Measurements from ENCODE around the gene ALPK1.
A peak's percentile ranks its signal among the peaks of the same experiment; 100 is the strongest.
"Not testable (repeated sequence)": the region's sequence is repeated elsewhere in the genome, so short reads cannot be mapped to it uniquely, and the experiment has no call there.

ALPK1 gene

DNA sequence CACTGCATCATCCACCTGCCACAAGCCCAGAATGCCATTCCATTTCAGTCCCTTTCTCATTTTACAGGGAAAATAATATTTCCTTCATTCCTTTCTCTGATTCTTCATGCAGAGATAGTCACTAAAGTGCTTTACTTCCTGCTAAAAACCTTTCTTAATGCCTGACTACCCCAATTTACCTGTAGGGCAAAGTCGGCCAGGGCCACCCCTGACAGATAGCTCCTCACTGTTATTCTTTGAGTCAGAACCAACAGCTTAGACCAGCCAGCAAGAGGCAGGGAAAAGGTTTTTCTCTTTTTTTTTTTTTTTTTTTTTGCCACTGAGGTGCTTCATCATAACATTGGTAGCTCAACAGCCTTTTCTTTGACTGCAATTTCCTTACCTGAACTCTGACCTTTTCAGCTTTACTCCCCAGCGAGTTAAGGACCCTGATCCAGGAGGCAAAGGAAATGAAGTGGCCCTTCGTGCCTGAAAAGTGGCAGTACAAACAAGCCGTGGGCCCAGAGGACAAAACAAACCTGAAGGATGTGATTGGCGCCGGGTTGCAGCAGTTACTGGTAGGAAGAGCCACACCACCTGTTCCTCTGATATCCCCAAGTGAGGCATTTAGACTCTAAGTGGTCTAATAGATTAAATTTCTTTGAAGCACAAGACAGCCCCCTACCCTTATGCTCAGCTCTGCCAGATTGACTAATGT, 85.0 kb downstream of the ALPK1 start:
- no peak for DNase-seq

DNA sequence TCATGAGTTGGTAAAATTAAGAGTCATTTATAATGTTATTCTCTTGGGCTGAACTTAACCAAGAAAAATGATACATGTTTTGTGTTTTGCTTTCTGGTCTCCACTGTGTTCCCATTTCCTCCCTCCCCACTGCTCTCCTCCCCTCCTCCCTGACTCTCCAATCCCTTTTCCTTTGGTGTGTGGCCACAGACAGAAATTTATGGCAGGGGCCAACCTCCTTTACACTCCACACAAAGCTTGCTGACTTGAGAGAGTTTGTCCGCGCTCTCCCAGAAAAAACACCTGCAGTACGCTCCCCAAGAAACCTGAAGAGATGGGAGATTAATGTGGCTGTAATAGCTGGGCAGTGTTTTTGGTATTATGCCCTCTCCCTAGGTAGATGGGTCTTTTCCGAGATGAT, 88.9 kb downstream of the ALPK1 start:
- DNase-seq = no peak

DNA sequence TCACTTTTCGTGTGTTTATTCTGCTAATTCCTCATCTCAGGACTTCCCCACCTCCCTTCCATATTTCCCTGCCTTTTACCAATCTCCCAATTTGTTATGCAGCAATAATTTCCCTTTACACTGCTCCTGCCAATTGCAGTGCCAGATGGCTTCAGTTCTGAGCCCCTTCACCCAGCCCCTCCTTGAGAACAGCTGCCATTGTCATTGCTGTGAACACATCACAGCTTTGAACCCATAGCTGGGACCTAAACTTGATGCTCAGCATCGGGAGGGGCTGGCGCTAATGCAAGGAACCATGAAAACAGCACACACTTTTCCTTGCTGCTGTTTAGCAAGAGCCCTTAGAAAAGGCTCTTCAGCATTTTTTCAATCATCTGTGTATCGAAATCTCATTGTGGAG, 104.9 kb downstream of the ALPK1 start:
- DNase-seq = no peak

DNA sequence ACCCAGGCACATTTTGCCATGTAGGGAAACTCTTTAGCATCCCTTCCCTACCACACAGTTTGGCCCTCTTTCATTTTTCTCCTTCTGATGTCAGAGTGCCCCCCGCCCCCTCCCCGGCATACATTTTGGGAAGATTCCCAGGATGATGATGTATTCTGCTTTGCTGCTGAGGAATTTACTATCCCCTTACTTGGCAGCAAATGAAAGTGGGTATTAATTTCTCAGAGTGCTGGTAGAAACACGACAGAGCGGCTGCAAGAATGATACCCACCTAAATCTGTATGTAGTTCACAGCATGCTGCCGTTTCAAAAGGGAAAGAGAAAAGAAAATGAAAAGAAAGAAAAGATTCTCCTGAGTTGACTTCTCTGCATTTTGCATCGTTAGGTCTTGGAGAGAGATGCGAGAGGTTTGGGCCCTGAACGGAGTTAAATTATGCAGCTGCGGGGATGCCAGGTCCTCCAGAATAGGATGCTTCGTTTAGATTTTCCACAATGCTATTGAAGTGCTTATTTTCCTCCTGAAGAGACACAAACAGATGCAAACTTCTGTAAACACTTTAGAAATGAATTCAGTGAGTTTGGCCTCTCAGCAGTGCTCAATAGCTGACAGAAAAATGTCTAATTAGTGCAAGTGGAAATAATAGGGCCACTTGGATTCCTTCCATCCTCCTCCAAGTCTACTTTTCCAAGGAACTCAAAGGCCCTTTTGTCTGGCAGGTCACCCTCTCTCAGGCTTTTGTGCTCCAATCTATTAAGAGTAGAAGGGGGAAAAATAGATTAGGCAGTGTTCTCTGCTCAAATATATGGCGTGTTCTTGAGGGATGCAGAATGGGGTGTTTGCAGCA, 106.2 kb downstream of the ALPK1 start:
- peak; percentile 43 for DNase-seq

DNA sequence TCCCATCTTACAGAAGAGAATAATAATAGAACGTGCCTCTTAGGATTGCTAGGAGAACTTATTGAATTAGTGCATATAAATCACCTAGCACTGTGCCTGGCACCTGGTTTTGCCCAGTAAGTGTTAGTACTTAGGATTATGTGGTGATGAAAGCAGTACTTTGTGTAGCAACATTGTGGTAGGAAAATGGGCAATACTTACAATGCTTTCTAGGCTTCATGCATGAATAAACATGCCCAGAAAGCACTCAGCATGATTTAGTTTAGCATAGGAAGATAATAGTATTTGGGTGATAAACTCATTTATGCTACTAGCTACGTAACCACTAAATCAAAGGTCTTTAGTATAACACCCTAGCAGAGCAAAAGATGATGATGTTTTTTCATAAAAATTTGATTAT, 113.2 kb downstream of the ALPK1 start:
- DNase-seq = no peak

DNA sequence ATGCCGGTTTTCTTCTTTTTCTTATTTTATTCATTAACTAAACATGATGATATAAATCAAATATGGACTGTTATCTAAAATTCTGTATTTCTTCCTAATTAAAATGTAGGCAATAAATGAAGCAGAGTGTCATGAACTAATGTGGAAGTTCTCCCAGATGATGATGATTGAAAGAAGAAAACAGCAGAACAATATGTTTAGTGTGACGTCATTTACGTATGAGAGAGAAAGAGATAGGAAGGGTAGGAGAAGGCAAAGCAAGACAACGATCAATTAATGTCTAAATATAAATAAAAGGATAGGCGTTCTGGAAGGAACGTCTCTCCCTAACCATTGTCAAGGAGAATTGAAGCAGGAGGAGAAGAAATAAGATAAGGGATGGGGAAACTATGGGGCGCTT, 113.6 kb downstream of the ALPK1 start:
- no peak for DNase-seq

DNA sequence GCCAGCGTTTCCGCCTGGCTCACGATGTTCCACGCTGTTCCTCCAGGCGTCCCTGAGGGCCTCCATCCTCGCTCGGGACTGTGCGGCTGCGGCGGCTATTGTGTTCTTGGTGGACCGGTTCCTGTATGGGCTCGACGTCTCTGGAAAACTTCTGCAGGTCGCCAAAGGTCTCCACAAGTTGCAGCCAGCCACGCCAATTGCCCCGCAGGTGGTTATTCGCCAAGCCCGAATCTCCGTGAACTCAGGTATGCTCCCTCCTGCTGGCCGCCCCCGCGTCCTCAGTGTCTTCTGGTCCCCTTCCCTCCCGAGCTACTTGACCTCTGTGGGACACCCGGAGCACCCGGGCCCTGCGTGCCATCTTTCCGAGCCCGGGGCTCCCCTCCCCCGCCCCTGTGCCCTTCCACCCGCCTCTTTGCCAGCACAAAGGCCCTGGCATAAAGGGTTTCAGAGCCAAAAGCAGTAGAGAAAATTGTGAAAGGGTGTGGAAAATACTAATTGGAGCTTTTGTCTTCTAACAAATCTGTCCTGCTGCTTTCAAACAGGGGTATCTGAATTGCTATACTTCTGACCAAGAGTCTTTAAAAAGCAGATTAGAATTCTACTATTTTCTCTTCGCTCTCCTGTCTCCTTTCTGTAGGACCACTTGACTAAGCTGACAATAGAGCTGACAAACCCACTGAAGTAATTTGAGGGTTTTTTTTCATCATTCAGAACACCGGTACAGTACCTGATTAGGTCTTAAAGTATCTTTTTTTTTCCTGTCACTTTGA, 114.8 kb downstream of the ALPK1 start:
- DNase-seq = no peak

DNA sequence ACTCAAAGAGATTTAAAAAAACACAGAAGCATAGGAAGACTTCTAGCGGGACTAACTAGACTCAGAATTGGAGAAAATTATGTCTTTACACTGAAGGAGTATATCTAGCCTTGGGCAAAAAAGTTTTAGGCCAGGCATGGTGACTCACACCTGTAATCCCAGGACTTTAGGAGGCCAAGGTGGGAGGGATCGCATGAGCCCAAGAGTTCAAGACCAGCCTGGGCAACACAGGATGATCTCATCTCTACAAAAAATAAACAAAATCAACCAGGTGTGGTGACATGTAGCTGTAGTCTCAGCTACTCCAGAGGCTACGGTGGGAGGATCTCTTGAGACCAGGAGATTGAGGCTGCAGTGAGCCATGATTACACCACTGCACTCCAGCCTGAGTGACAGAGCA, 119.3 kb downstream of the ALPK1 start:
- DNase-seq = no peak

DNA sequence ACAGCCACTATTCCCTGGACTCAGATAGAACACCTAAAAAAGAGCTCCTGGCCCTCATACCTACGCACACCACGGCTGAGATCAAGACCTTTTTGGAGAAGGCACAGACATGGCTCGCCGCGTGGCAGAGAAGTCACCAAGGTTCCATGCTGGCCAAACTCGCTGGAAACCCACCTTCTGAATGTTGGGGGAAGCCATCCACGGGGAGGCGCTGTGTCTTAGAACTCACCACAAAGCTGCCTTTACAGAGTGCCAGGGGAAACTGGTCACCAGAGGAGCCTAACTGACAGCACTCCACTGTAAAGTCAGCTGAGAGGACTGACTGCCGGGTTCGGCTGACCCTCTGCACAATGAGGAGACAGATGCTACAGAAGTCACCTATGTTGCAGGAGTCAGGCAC, 120.9 kb downstream of the ALPK1 start:
- no peak for DNase-seq

DNA sequence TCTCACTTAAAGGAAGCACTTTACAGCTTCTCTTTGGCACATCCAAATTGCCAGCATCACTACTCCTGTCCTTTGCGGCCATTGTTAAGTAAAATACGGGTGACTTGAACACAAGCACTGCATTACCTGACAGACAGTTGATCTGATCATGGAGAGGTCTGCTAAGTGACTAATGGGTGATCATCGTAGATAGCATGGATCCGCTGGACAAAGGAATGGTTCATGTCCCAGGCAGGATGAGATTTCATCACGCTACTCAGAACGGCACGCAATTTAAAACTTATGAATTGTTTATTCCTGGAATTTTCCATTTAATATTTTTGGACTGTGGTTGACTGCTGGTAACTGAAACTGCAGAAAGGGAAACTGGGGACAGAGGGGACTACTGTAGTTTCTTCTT, 124.7 kb downstream of the ALPK1 start:
- DNase-seq = no peak

DNA sequence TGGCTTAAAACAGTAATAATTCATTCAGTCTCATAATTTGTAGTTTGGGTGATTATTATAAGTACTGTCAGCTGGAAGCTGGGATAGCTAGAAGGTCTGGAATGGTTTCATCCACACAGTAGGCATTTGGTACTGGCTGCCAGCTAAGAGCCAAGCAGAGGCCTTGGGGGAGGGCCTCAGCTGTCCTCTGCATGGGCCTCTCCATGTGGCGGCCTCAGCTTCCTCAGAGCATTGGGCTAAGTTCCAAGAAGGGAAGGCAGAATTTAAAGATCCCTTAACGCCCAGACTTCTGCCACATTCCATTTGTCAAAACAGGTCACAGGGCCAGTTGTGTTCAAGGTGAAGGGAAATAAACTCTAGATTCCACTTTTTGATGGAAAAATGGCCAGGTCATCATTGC, 125.5 kb downstream of the ALPK1 start:
- no peak for DNase-seq

DNA sequence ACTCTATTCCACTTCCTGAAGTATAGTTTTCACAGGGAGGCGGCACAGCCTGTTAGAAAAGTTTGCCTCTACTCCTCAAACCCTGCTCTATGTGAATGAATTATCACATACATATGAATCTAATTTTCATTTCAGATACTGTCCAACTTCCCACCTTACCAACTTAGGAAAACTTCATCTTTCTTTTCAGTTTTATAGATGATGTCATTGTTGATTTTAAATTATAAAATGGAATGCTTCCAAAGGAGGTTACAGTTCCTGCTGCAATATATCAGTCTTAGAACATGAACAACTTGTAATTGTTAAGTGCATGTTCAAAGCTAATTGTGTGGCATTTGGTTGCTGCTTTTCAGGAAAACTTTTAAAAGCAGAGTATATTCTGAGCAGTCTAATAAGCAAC, 126.4 kb downstream of the ALPK1 start:
- DNase-seq = peak; percentile 23

DNA sequence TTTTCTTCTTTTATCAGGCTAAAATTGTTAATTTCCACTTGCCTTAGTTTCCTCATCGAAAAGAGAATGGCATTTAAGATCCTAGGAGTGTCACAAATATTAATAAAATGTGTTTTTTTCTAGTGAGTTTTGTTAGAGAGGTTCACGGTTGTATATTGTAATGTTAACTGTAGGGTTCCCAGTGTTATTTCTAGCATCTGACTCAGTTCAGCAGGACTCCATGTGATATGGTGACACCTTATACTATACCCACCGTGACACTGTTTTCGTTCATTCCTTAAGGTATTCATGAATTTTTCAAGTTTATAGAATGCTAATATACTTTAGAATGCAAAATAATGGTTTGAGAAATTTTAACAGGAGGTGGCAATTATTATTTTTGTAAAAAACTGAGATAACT, 128.7 kb downstream of the ALPK1 start:
- DNase-seq = no peak

DNA sequence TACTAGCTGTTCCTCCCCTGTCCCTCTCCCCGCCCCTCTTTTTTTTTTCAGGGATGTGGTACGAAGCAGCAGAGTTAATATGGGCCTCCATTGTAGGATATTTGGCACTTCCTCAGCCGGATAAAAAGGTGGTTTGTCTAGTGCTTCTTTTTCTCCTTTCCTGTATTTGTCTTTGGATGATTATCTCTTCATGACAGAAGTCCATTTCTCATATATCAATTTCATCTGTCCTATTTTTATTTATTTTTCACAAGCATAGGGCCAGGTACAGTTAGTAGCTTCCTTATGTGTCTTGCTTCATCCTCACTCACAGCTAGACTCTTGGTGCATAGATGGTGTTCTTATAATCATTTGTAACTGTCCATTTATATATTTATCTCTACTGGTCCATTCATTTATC, 129.2 kb downstream of the ALPK1 start:
- no peak for DNase-seq

DNA sequence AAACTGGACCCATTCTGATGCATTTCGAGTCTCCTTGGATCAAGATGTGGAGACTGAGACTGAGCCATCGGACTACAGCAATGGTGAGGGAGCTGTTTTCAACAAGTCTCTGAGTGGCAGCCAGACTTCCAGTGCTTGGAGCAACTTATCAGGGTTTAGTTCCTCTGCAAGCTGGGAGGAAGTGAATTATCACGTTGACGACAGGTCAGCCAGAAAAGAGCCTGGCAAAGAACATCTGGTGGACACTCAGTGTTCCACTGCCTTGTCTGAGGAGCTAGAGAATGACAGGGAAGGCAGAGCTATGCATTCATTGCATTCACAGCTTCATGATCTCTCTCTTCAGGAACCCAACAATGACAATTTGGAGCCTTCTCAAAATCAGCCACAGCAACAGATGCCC, 134.0 kb downstream of the ALPK1 start:
- DNase-seq = no peak

DNA sequence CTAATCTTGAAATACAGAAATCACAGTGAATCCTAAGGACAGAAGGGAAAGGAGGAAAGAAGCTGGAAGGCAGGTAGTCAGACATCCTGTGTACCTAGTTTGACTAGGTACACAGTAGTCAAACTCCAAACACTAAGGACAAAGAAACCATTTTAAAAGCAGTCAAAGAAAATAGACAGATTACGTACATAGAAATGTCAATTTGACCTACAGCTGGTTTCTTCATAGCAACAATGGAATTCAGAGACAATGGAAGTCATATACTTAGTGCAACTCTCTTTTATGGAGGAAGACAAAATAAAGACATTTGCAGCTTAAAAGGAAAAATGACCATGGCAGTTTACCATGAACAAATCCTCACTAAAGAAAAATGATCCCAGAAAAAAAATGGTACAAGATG, 139.8 kb downstream of the ALPK1 start:
- DNase-seq = no peak

DNA sequence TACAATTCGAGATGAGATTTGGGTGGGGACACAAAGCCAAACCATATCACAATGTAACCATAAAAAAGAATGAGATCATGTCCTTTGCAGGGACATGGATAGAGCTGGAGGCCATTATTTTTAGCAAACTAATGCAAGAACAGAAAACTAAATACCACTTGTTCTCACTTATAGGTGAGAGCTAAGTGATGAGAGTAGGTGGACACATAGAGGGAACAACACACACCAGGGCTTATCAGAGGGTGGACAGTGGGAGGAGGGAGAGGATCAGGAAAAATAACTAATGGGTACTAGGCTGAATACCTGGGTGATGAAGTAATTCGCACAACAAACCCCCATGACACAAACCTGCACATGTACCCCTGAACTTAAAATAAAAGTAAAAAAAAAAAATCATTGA, 145.1 kb downstream of the ALPK1 start:
- not testable (repeated sequence) for DNase-seq

DNA sequence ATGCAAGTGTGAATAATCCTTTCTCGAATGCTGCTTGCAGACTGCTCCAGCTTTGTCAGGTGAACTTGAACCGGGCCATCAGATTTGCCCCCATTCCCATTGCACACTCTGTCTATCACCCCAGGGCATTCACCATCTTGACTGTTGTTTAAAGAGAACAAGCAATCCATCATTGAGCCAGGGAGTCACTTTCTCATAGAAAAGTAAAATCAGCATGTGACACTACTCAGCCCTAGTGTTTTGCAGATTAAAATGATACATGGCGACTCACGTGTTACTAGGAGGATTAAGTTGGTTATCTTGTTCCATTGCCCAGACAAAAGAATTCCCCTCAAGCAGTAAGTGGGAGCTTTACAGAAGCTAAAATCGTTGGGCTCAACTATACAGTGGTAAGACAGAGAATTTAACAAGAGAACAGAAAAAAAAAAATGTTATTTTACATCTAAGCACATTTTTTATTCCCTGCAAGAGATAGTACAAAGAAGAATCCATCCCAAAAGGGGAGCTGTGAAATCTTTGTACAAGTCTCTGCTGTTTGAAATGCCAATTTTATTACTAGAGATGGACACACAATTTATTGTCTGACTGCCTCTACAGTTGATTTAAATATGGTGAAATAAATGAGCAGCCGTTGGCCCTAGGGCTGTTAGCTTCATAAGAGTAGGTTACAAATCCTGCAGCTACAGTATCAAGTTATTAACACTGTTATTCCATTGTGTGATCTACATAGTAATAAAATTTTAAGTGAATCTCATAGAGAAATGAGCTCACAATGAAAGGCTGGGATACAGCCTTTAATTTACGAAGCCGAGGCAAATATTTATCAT, 151.3 kb downstream of the ALPK1 start:
- no peak for DNase-seq

DNA sequence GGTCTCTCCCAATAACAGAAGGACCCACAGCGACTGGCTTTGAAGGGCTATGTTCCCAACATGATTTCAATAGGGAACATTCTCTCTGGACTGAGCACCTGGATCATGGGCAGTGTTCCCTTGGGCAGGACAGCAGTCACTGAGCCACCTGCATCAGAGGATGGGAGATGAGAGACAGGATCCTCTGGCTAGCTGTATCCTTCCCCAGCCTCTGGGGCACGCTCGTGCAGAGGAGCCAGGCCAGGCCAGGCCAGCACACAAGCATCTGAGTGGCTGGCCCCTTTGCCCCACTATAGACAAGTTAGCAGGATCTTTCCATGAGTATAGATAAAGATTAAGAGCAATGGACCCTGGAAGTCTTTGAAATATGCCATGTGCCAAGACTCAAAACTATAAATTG, 152.5 kb downstream of the ALPK1 start:
- DNase-seq = no peak

DNA sequence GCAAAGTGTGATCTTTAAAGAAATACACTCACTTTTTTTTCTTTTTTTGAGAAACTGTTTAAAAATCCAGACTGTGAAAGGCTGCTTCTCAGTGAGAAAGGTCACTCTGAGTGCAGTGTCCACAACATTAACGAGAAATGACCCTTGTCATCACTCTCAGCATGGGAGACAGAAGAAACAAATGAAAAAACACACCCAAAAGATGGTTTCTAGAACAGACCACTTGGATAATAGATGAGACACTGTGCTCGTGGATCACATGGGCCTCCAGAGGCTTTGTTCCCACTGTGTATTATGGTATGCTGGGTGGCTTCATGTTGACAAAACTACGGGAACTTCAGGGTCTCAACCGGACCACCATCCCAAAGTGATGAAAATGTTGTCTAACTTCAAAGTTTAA, 153.9 kb downstream of the ALPK1 start:
- no peak for DNase-seq

DNA sequence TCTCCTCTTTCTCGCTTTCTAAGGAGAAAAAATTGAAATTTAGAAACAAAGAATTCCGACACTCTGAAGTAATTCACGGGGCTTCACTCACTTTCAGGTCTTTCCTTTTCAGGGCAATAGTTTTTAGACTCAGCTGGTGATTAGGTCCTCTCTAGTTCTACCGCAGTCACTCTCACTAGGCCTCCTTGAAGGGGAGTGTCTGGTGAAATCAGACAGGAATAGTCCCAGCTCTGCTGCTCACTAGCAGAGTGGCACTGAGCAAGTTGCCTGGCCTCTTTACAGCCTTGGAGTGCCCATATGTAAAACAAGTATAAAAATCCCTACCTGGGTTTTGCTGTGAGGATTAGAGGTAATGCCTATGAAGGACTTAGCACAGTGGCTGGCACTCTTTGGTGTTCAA, 154.7 kb downstream of the ALPK1 start:
- no peak for DNase-seq

DNA sequence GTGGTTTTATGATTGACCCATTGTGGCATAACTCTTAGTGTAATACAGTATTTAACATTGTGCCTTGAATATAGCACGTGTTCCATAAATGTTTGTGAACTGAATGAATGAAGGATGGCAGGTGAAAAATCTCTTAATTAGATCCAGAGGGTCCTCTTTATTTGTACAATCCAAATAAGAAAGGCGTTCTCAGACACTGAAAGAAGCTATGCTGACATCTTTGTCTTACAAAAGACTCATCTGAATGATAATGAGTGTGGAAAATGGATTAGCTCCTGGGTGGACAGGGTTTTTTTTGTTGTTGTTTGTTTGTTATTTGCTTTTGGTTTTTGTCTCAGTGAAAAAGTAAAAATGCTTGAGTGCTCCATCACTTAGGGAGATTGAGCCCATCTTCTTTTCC, 156.2 kb downstream of the ALPK1 start:
- DNase-seq = no peak

DNA sequence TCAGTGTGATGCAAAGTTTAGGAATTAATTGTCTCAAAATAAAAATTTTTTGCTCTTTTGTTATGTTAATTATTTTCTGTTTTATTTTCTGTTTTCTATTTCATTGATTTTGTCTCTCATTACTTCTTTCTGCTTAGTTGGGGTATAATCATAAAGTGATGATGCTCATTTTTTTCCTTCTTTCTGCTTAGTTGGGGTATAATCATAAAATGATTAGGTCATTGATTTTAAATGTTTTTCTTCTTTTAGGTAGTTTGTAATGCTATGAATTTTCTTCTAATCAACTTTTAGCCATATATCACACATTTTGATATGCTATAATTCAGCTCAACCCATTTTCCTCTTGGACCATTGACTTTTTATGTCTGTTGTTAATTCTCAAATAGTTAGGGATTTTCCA, 175.1 kb downstream of the ALPK1 start:
- no peak for DNase-seq
